Measurements from ENCODE around the gene MED22.

Gene MED22

DNA sequence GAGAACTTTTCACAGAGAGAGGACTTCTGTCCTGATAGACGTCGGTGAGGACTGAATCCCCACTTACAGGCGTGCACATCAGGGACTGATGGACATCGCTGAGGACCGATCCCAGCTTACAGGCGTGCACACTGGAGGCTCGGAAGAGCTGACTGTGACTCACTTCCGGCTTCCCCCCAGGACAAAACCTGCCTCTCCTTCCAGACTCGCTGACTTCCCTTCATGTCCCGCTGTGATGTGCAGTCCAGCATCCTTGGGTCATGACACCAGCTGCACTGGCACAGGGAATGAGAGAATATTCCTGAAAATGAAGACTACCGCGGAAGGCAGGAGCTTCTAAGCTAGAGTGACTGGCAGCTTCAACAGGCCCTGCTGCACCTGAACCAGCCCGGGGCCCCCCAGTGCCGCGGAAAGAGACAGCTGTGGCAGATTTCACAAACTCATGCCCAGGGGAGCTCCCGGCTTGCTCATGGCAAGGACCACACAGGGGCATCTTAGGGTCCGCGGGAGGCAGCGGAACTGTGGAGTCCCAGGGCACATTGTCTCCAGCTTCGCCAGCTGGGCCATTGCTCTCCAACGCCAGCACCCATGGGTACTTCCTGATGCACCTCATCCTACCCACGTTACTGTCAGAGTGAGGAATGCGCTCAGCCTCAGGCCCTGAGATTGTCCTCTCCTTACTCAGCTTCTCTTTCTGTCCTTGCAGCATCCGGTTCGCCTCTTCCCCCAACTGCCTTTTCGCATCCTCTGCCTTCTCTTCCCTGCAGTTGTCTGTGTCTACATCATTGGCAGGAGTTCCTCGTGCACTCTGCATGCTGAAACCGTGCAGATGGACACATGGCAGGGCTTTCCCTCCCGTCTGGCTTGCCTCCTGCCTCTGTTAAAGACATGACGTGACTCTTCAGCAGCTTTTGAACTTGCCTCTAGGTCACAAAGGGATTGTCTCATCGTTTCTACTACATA lies 41.4 kb downstream of the MED22 start (continued):
- TF ChIP-seq, protein P1, sequence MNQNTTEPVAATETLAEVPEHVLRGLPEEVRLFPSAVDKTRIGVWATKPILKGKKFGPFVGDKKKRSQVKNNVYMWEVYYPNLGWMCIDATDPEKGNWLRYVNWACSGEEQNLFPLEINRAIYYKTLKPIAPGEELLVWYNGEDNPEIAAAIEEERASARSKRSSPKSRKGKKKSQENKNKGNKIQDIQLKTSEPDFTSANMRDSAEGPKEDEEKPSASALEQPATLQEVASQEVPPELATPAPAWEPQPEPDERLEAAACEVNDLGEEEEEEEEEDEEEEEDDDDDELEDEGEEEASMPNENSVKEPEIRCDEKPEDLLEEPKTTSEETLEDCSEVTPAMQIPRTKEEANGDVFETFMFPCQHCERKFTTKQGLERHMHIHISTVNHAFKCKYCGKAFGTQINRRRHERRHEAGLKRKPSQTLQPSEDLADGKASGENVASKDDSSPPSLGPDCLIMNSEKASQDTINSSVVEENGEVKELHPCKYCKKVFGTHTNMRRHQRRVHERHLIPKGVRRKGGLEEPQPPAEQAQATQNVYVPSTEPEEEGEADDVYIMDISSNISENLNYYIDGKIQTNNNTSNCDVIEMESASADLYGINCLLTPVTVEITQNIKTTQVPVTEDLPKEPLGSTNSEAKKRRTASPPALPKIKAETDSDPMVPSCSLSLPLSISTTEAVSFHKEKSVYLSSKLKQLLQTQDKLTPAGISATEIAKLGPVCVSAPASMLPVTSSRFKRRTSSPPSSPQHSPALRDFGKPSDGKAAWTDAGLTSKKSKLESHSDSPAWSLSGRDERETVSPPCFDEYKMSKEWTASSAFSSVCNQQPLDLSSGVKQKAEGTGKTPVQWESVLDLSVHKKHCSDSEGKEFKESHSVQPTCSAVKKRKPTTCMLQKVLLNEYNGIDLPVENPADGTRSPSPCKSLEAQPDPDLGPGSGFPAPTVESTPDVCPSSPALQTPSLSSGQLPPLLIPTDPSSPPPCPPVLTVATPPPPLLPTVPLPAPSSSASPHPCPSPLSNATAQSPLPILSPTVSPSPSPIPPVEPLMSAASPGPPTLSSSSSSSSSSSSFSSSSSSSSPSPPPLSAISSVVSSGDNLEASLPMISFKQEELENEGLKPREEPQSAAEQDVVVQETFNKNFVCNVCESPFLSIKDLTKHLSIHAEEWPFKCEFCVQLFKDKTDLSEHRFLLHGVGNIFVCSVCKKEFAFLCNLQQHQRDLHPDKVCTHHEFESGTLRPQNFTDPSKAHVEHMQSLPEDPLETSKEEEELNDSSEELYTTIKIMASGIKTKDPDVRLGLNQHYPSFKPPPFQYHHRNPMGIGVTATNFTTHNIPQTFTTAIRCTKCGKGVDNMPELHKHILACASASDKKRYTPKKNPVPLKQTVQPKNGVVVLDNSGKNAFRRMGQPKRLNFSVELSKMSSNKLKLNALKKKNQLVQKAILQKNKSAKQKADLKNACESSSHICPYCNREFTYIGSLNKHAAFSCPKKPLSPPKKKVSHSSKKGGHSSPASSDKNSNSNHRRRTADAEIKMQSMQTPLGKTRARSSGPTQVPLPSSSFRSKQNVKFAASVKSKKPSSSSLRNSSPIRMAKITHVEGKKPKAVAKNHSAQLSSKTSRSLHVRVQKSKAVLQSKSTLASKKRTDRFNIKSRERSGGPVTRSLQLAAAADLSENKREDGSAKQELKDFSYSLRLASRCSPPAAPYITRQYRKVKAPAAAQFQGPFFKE (tag by site-specific recombination; IDR thresholded peaks at IDR 0.05; ENCODE audit: borderline replicate concordance) = no peak
- TF ChIP-seq ZNF19 (tag by site-specific recombination; IDR thresholded peaks at IDR 0.05; ENCODE audit: low read depth) = no peak

DNA sequence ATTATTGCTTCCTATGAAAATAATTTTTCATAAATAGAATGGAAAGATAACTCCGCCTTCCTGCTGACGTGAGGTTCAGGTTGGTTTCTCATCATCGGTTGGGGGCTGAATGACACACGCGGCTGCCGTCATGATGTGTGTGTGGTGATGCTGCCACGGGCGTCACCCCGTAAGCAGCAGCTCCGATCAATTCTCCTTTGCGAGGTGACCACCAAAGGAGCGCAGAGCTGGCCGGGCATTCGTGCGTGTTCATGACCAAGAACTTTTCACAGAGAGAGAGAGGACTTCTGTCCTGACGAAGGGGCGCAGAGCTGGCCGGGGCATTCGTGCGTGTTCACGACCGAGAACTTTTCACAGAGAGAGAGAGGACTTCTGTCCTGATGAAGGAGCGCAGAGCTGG lies 42.2 kb downstream of the MED22 start:
- CTCF ChIA-PET = interaction anchor here (0.8 to 2.9 kb wide), 5 partner anchors 15 to 124 kb away, joined by 3 to 12 read pairs (median 5); no protein-coding TSS in a partner anchor
- no peak for TF ChIP-seq ZNF558 (tag by site-specific recombination; IDR thresholded peaks at IDR 0.05)
- TF ChIP-seq MYNN (tag by site-specific recombination; IDR thresholded peaks at IDR 0.05; ENCODE audit: borderline replicate concordance) = no peak
- TF ChIP-seq ZNF529 (tag by site-specific recombination; IDR thresholded peaks at IDR 0.05; ENCODE audit: insufficient replicate concordance) = no peak
- TF ChIP-seq, protein P2, sequence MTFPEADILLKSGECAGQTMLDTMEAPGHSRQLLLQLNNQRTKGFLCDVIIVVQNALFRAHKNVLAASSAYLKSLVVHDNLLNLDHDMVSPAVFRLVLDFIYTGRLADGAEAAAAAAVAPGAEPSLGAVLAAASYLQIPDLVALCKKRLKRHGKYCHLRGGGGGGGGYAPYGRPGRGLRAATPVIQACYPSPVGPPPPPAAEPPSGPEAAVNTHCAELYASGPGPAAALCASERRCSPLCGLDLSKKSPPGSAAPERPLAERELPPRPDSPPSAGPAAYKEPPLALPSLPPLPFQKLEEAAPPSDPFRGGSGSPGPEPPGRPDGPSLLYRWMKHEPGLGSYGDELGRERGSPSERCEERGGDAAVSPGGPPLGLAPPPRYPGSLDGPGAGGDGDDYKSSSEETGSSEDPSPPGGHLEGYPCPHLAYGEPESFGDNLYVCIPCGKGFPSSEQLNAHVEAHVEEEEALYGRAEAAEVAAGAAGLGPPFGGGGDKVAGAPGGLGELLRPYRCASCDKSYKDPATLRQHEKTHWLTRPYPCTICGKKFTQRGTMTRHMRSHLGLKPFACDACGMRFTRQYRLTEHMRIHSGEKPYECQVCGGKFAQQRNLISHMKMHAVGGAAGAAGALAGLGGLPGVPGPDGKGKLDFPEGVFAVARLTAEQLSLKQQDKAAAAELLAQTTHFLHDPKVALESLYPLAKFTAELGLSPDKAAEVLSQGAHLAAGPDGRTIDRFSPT (tag by site-specific recombination; IDR thresholded peaks at IDR 0.05) = no peak
- TF ChIP-seq ZNF48 (tag by site-specific recombination; IDR thresholded peaks at IDR 0.05) = no peak
- no peak for TF ChIP-seq ZNF174 (tag by site-specific recombination; IDR thresholded peaks at IDR 0.05)
- TF ChIP-seq, protein P3, sequence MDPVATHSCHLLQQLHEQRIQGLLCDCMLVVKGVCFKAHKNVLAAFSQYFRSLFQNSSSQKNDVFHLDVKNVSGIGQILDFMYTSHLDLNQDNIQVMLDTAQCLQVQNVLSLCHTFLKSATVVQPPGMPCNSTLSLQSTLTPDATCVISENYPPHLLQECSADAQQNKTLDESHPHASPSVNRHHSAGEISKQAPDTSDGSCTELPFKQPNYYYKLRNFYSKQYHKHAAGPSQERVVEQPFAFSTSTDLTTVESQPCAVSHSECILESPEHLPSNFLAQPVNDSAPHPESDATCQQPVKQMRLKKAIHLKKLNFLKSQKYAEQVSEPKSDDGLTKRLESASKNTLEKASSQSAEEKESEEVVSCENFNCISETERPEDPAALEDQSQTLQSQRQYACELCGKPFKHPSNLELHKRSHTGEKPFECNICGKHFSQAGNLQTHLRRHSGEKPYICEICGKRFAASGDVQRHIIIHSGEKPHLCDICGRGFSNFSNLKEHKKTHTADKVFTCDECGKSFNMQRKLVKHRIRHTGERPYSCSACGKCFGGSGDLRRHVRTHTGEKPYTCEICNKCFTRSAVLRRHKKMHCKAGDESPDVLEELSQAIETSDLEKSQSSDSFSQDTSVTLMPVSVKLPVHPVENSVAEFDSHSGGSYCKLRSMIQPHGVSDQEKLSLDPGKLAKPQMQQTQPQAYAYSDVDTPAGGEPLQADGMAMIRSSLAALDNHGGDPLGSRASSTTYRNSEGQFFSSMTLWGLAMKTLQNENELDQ (tag by site-specific recombination; IDR thresholded peaks at IDR 0.05; ENCODE audit: low read depth) = no peak
- no peak for TF ChIP-seq KLF8 (tag by site-specific recombination; IDR thresholded peaks at IDR 0.05)
- no peak for TF ChIP-seq ZNF792 (tag by site-specific recombination; IDR thresholded peaks at IDR 0.05)
- H3K36me3 ChIP-seq (ENCODE audit: control insufficient read depth in 2 of 2, insufficient read depth in 1 of 2, low read length in 2 of 2) = no peaks in the 10 kb centered on the region
- POLR2A ChIA-PET = no interaction called here
- no peak overlapping the region for H3K4me3 ChIP-seq (ENCODE audit: low read depth, low read length)
- no peaks in the 10 kb centered on the region for H3K9me3 ChIP-seq (ENCODE audit: control insufficient read depth, insufficient read depth, low read depth, low read length)
- H3K27ac ChIP-seq (ENCODE audit: extremely low read depth, low read depth, low read length) = no peak overlapping the region
- no peaks in the 10 kb centered on the region for H3K4me1 ChIP-seq (ENCODE audit: control insufficient read depth, insufficient read depth, low read length)

Measured in HEK293 (cell line).